ENCODE measurements around the gene UBAP1. TPM values are rescaled to one million over a fixed set of nuclear protein-coding genes. Genes with fewer than 3 reads are reported as not detected.

The UBAP1 gene
- total RNA-seq, 1 experiment from 2014 or later = 30.8 TPM

DNA sequence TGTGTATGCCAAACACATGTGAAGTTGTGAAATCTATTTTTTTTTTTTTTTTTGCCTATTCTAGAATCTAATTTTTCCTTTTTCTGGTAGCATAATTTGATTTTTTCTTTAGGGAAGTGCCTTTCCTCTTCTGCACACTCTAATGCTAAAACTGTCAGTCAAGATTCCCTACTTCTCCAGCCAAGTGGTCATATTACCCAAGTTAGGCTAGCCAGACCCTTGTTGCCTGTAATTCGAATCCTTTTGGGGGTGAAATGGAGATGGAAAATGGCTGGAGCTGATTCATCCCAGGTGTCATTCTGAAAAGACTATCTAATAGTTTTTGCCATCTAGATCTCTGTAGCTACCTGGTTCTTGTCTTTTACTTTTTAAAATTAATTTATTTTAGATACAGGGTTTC lies 24.8 kb upstream of the UBAP1 start:
- ATAC-seq = no peak
- no peak overlapping the region for H2AFZ ChIP-seq (ENCODE audit: low read depth, low read length, poor library complexity, severe bottlenecking)

DNA sequence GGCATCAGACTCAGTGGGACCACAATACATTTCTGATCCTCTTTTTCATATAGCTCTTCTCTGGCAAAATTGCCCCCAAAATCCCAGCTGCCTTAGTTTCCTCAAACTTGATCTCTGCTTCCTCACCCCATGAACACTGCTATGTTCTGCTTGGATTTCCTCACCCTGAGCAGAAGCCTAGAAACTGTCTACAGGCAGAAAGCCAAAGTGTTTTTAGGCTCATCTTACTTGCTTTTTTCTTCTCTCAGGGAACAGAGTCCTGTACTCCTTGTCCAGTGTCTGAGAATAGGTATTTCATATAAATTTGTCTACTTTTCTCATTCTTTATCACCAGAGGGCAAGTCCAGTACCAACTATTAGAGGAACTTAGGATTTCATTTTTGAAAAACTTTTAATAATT lies 21.5 kb upstream of the UBAP1 start:
- POLR2A ChIA-PET = interaction anchor here (0.6 kb wide), 1 partner anchor 11 kb away, joined by 4 read pairs; no protein-coding TSS in a partner anchor
- ATAC-seq = no peak

More for the DNA sequence above, 24.8 kb upstream of the UBAP1 start:
- Histone ChIP-seq H3K79me2 (ENCODE audit: insufficient read depth, low read length) (no peaks in the 10 kb centered on the region), H3K4me3 (replicated peaks in 1 of 2; ENCODE audit: low read depth in 1 of 2, low read length in 2 of 2) (no peak overlapping the region), H3K36me3 (ENCODE audit: control insufficient read depth in 1 of 2, insufficient read depth in 2 of 2, low read length in 2 of 2) (no peaks in the 10 kb centered on the region), H3K9me2 (ENCODE audit: insufficient read depth) (no peaks in the 10 kb centered on the region), H3K9me3 (ENCODE audit: control insufficient read depth in 1 of 2, insufficient read depth in 1 of 2, low read depth in 1 of 2, low read length in 2 of 2) (no peaks in the 10 kb centered on the region), H3K4me2 (ENCODE audit: low read length) (no peak overlapping the region), H3K27ac (ENCODE audit: low read depth, low read length) (no peak overlapping the region), H4K20me1 (ENCODE audit: insufficient read depth) (no peaks in the 10 kb centered on the region), H3K27me3 (ENCODE audit: insufficient read depth, low read length) (no peaks in the 10 kb centered on the region), H3K9ac (ENCODE audit: low read length) (no peak overlapping the region), H3K4me1 (ENCODE audit: control insufficient read depth in 1 of 2, insufficient read depth in 2 of 2, low read length in 2 of 2) (peaks cover 10 to 17% of the 10 kb centered on the region in 2 experiments; a peak in 3 of 4 replicates)
- no peak for DNase-seq (ENCODE audit: low read depth, low spot score)
- intact Hi-C loops (cut with micrococcal nuclease) = no loop called here
- CTCF ChIA-PET = interaction anchor here (2.5 kb wide), 1 partner anchor 9 kb away, joined by 14 read pairs; no protein-coding TSS in a partner anchor
- no TSS peak for BruUV-seq (replicated peaks)
- POLR2A ChIA-PET = no interaction called here
- RAD21 ChIA-PET (ENCODE audit: low non-redundant PET in 1 of 2, low total read pairs in 2 of 2, uncharacterized antibody in 2 of 2, unreplicated experiment in 2 of 2) = no interaction called here
- no peak for TF ChIP-seq POLR2AphosphoS5 (IDR thresholded peaks at IDR 0.05; ENCODE audit: low read depth, low read length)

More for the DNA sequence above, 21.5 kb upstream of the UBAP1 start:
- DNase-seq (ENCODE audit: low read depth, low spot score) = no peak
- Histone ChIP-seq H3K79me2 (ENCODE audit: insufficient read depth, low read length) (no peaks in the 10 kb centered on the region), H3K9me3 (ENCODE audit: control insufficient read depth in 1 of 2, insufficient read depth in 1 of 2, low read depth in 1 of 2, low read length in 2 of 2) (no peaks in the 10 kb centered on the region), H3K9me2 (ENCODE audit: insufficient read depth) (no peaks in the 10 kb centered on the region), H3K27me3 (ENCODE audit: insufficient read depth, low read length) (no peaks in the 10 kb centered on the region), H3K27ac (ENCODE audit: low read depth, low read length) (no peak overlapping the region), H2AFZ (ENCODE audit: low read depth, low read length, poor library complexity, severe bottlenecking) (no peak overlapping the region), H3K9ac (ENCODE audit: low read length) (no peak overlapping the region), H3K36me3 (ENCODE audit: control insufficient read depth in 1 of 2, insufficient read depth in 2 of 2, low read length in 2 of 2) (no peaks in the 10 kb centered on the region), H3K4me3 (replicated peaks in 1 of 2; ENCODE audit: low read depth in 1 of 2, low read length in 2 of 2) (no peak overlapping the region), H3K4me1 (ENCODE audit: control insufficient read depth in 1 of 2, insufficient read depth in 2 of 2, low read length in 2 of 2) (peaks cover 10 to 17% of the 10 kb centered on the region in 2 experiments; a peak in 3 of 4 replicates), H3K4me2 (ENCODE audit: low read length) (no peak overlapping the region), H4K20me1 (ENCODE audit: insufficient read depth) (no peaks in the 10 kb centered on the region)
- intact Hi-C loops (cut with micrococcal nuclease) = no loop called here
- BruUV-seq (replicated peaks) = no TSS peak
- ChIA-PET RAD21 (ENCODE audit: low non-redundant PET in 1 of 2, low total read pairs in 2 of 2, uncharacterized antibody in 2 of 2, unreplicated experiment in 2 of 2) (no interaction called here), CTCF (interaction anchor here (1.1 kb wide), 1 partner anchor 18 kb away, joined by 3 read pairs; no protein-coding TSS in a partner anchor)
- TF ChIP-seq SP1 (IDR thresholded peaks at IDR 0.05; ENCODE audit: low read depth) = no peak
- no peak for TF ChIP-seq EZH2 (IDR thresholded peaks at IDR 0.05)
- TF ChIP-seq SIN3A (IDR thresholded peaks at IDR 0.05; ENCODE audit: low read depth) = no peak
- TF ChIP-seq ELF1 (IDR thresholded peaks at IDR 0.05; ENCODE audit: borderline replicate concordance, low read depth) = no peak
- TF ChIP-seq TCF7L2 (IDR thresholded peaks at IDR 0.05; ENCODE audit: borderline replicate concordance, extremely low read depth, insufficient read depth, insufficient read length) = no peak
- no peak for TF ChIP-seq RAD21 (IDR thresholded peaks at IDR 0.05; ENCODE audit: low read depth)
- TF ChIP-seq POLR2AphosphoS5 (IDR thresholded peaks at IDR 0.05; ENCODE audit: low read depth, low read length) = no peak

Measured in HCT116 (cell line).